ENCODE measurements around the gene DMD. TPM values are rescaled to one million over a fixed set of nuclear protein-coding genes. Genes with fewer than 3 reads are reported as not detected.
A peak's percentile ranks its signal among the peaks of the same experiment; 100 is the strongest.
"Not testable (repeated sequence)": the region's sequence is repeated elsewhere in the genome, so short reads cannot be mapped to it uniquely, and the experiment has no call there.

The DMD gene
- total RNA-seq, 1 donor from 2014 or later: 30.6 TPM

DNA sequence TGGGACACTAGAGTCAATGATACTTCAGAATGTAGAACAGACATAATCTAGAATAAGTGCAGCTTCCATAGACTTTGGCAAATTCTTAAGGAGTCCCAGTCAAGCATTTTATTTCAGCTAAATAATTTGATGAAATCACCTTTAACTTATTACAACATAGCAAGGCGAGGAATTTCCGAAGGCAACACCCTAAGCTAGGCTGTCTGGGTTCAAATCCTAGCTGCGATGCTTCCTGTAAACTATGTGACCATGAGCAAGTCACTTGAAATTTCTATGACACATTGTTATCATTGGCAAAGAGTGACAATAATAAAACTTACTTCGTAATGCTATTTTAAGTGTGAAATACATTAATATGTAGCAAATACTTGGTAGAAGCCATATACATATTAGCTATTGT, 679.1 kb downstream of the DMD start:
- H3K9me3 ChIP-seq (ENCODE audit: low read depth): no peaks in the 10 kb centered on the region
- Mint-ChIP-seq H3K36me3 (no peaks in the 10 kb centered on the region), H3K27me3 (ENCODE audit: insufficient read depth, low read depth) (no peaks in the 10 kb centered on the region), H3K4me1 (peaks cover 9% of the 10 kb centered on the region), H3K27ac (no peak overlapping the region), H3K9me3 (peaks cover 2% of the 10 kb centered on the region), H3K4me3 (no peak overlapping the region)
- H3K4me2 ChIP-seq: no peak overlapping the region
- no peaks in the 10 kb centered on the region for H3K27me3 ChIP-seq
- no peak overlapping the region for H2AFZ ChIP-seq (replicated peaks)
- no peak overlapping the region for H3K27ac ChIP-seq
- no peaks in the 10 kb centered on the region for H3K79me2 ChIP-seq (ENCODE audit: low read depth)
- TF ChIP-seq EZH2phosphoT487 (IDR thresholded peaks at IDR 0.05) (no peak), EZH2 (IDR thresholded peaks at IDR 0.05) (no peak)
- TF ChIP-seq, protein P1, sequence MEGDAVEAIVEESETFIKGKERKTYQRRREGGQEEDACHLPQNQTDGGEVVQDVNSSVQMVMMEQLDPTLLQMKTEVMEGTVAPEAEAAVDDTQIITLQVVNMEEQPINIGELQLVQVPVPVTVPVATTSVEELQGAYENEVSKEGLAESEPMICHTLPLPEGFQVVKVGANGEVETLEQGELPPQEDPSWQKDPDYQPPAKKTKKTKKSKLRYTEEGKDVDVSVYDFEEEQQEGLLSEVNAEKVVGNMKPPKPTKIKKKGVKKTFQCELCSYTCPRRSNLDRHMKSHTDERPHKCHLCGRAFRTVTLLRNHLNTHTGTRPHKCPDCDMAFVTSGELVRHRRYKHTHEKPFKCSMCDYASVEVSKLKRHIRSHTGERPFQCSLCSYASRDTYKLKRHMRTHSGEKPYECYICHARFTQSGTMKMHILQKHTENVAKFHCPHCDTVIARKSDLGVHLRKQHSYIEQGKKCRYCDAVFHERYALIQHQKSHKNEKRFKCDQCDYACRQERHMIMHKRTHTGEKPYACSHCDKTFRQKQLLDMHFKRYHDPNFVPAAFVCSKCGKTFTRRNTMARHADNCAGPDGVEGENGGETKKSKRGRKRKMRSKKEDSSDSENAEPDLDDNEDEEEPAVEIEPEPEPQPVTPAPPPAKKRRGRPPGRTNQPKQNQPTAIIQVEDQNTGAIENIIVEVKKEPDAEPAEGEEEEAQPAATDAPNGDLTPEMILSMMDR (IDR thresholded peaks at IDR 0.05): no peak
- H3K36me3 ChIP-seq: no peaks in the 10 kb centered on the region
- no peaks in the 10 kb centered on the region for H3F3A ChIP-seq (ENCODE audit: low read depth)
- H3K4me1 ChIP-seq: peaks cover 3% of the 10 kb centered on the region
- no peak overlapping the region for H3K9ac ChIP-seq
- H3K4me3 ChIP-seq: no peak overlapping the region
- DNase-seq (ENCODE audit: low spot score): no peak
- H4K20me1 ChIP-seq (ENCODE audit: low read depth): no peaks in the 10 kb centered on the region

DNA sequence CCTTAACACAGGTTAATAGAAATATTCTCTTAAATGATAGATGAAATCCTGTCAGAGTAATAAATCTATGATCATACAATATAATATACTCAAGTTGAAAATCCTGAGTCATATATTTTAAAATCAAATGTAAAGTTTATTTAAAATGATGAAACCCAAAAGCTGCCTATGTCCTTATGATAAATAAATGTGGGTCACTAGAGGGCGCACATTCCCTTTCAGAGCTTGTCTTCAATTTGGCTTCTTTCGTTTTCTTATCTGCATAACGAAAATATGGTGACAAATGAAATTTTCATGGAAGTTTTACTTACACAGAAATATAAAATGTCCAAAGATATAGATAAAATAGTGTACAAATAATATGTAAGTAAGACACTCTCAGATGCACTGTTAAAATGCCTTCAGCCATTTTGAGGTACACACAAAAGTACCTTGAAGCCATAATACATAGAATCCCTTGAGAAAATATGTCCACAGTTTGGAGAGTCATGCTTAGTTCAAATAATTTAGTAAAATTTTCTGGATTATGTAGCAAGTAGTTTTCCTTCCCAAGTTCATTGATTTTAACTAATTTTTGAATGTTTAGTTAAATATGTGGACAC, 680.4 kb downstream of the DMD start:
- Mint-ChIP-seq H3K4me3 (no peak overlapping the region), H3K9me3 (peaks cover 2% of the 10 kb centered on the region), H3K4me1 (no peaks in the 10 kb centered on the region), H3K36me3 (no peaks in the 10 kb centered on the region), H3K27ac (no peak overlapping the region), H3K27me3 (ENCODE audit: insufficient read depth, low read depth) (no peaks in the 10 kb centered on the region)
- Histone ChIP-seq H3K4me1 (no peaks in the 10 kb centered on the region), H2AFZ (replicated peaks) (peak overlapping the region; percentile 76), H3K27me3 (no peaks in the 10 kb centered on the region), H3K9me3 (ENCODE audit: low read depth) (no peaks in the 10 kb centered on the region), H3K36me3 (no peaks in the 10 kb centered on the region), H3K27ac (no peak overlapping the region), H4K20me1 (ENCODE audit: low read depth) (no peaks in the 10 kb centered on the region), H3F3A (ENCODE audit: low read depth) (no peaks in the 10 kb centered on the region), H3K79me2 (ENCODE audit: low read depth) (no peaks in the 10 kb centered on the region), H3K4me2 (peak overlapping the region; percentile 62), H3K4me3 (peak overlapping the region; percentile 30), H3K9ac (no peak overlapping the region)
- DNase-seq (ENCODE audit: low spot score): peak; percentile 79
- TF ChIP-seq EZH2 (IDR thresholded peaks at IDR 0.05): no peak
- TF ChIP-seq, protein P1 (IDR thresholded peaks at IDR 0.05): peak; percentile 93
- TF ChIP-seq EZH2phosphoT487 (IDR thresholded peaks at IDR 0.05): no peak

DNA sequence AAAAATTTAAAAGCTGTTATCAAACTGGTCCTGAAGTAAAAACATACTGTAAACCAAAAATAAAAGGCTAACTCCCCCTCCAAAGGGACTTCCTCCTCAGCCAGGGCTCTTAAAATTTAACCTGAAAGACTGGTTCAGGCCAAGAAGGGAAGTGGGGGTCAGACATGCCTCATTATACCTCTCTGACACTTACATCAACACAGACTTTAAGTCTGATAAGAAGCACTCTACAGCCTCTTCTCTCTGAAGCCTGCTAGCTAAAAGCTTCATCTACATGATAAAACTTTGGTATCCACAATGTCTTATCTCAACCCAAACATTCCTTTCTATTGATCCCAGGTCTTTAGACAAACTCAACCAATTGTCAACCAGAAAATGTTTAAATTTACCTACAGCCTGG, 682.9 kb downstream of the DMD start:
- not testable (repeated sequence) for H3K36me3 Mint-ChIP-seq; H3K4me3 Mint-ChIP-seq; H4K20me1 ChIP-seq (ENCODE audit: low read depth); H3K4me1 Mint-ChIP-seq; H3K36me3 ChIP-seq; H3K4me3 ChIP-seq; H3K9ac ChIP-seq; H3K4me2 ChIP-seq; H3K27me3 Mint-ChIP-seq (ENCODE audit: insufficient read depth, low read depth); H3K27ac ChIP-seq; H3K79me2 ChIP-seq (ENCODE audit: low read depth); H2AFZ ChIP-seq (replicated peaks); H3K27me3 ChIP-seq; H3K9me3 ChIP-seq (ENCODE audit: low read depth); H3K27ac Mint-ChIP-seq; H3K4me1 ChIP-seq; DNase-seq (ENCODE audit: low spot score); H3F3A ChIP-seq (ENCODE audit: low read depth); H3K9me3 Mint-ChIP-seq

DNA sequence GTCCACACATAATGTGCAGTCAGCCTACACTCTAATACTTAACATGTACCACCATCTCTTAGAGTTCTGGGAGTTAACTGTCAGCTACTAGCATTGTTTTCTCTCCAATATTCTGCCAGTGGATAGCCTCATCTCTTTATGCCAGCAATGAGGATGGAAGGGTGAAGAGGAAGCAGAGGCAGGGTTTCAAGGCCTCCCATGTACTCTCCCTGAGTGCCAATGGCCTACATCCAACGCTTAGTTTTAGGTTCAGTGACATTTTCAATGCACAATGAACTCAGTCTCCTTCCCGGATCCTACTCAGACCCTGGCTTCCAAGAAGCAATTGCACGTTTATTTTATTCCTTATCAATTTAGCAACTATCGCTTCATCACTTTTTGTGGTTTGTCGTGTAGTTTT, 686.1 kb downstream of the DMD start:
- no peak for TF ChIP-seq EZH2phosphoT487 (IDR thresholded peaks at IDR 0.05)
- TF ChIP-seq, protein P1 (IDR thresholded peaks at IDR 0.05): no peak
- TF ChIP-seq EZH2 (IDR thresholded peaks at IDR 0.05): no peak
- no peaks in the 10 kb centered on the region for H3K4me1 ChIP-seq
- H3K27me3 ChIP-seq: no peaks in the 10 kb centered on the region
- no peaks in the 10 kb centered on the region for H3K9me3 ChIP-seq (ENCODE audit: low read depth)
- no peak overlapping the region for H3K27ac ChIP-seq
- H3K4me3 Mint-ChIP-seq: no peak overlapping the region
- H3K4me2 ChIP-seq: no peak overlapping the region
- no peak overlapping the region for H3K9ac ChIP-seq
- no peaks in the 10 kb centered on the region for H3F3A ChIP-seq (ENCODE audit: low read depth)
- no peak overlapping the region for H3K27ac Mint-ChIP-seq
- DNase-seq (ENCODE audit: low spot score): no peak
- no peaks in the 10 kb centered on the region for H3K36me3 Mint-ChIP-seq
- no peaks in the 10 kb centered on the region for H3K9me3 Mint-ChIP-seq
- no peak overlapping the region for H2AFZ ChIP-seq (replicated peaks)
- no peaks in the 10 kb centered on the region for H4K20me1 ChIP-seq (ENCODE audit: low read depth)
- H3K4me1 Mint-ChIP-seq: peaks cover 5% of the 10 kb centered on the region
- H3K36me3 ChIP-seq: no peaks in the 10 kb centered on the region
- H3K79me2 ChIP-seq (ENCODE audit: low read depth): no peaks in the 10 kb centered on the region
- H3K27me3 Mint-ChIP-seq (ENCODE audit: insufficient read depth, low read depth): no peaks in the 10 kb centered on the region
- no peak overlapping the region for H3K4me3 ChIP-seq

Data from neural progenitor cell (in vitro differentiated cells).